Right ventricle myocardium inferior (tissue), 1 donor: ENCODE measurements around the gene RPS6KB2. TPM values are rescaled to one million over a fixed set of nuclear protein-coding genes. Genes with fewer than 3 reads are reported as not detected.
"Not testable (repeated sequence)": the region's sequence is repeated elsewhere in the genome, so short reads cannot be mapped to it uniquely, and the experiment has no call there.

Experiments used
- ATAC-seq: fragments of 200-7000 bp; cut with Tn5 transposase; one replicate; pipeline ENCODE4 v1.9.1; 2020; ENCODE audit warnings: mild to moderate bottlenecking, moderate library complexity
- DNase-seq: peaks from one replicate; pipeline ENCODE4 v3.0.0; 2021; ENCODE audit errors: missing footprints
- intact Hi-C: fragments of 100-400 bp; cut with DNase I; formaldehyde crosslinking; loops from one replicate; pipeline ENCODE4 v1.11.0; 2022
- total RNA-seq: library from RNA; stranded (reverse); fragmentation: NEBNext Ultra II Directional; extraction: Animal tissue kit (Norgen Biotek cat#: 25700); gene quantifications from one replicate; pipeline ENCODE4 v1.2.1, GENCODE V29; 2021
- donor health status: DM: no; HTN: yes; CAD: no; lungs with severe emphysema.

Gene RPS6KB2
- total RNA-seq, 1 donor from 2014 or later, result 27.8 TPM

- ATAC-seq, result no peak
Measured at GRCh38 chr11:67396259-67396581, 32.1 kb upstream of the RPS6KB2 start.

GRCh38 chr11:67396587-67397389 lies 31.5 kb upstream of the RPS6KB2 start:
- ATAC-seq (no peak), DNase-seq (no peak)
- intact Hi-C loops, result no loop called here

More at GRCh38 chr11:67396259-67396581, 32.1 kb upstream of the RPS6KB2 start:
- intact Hi-C loops, result no loop called here
- no peak for DNase-seq

GRCh38 chr11:67397536-67397935 lies 30.8 kb upstream of the RPS6KB2 start:
- intact Hi-C loops, result no loop called here
- ATAC-seq, result no peak
- DNase-seq, result no peak

- intact Hi-C loops, result no loop called here
- DNase-seq (no peak), ATAC-seq (no peak)
Measured at GRCh38 chr11:67397986-67398660, 30.2 kb upstream of the RPS6KB2 start.

GRCh38 chr11:67398661-67399563 lies 29.4 kb upstream of the RPS6KB2 start:
- ATAC-seq, result no peak
- DNase-seq, result no peak
- intact Hi-C loops, result no loop called here

- intact Hi-C loops, result loop anchor here (5.0 kb wide), 1 partner anchor 67 kb away; the partner anchor contains the start of gene TMEM134
- no peak for DNase-seq
- ATAC-seq, result peak; percentile 2
Measured at GRCh38 chr11:67400251-67400941, 27.9 kb upstream of the RPS6KB2 start.

GRCh38 chr11:67400942-67401494 lies 27.3 kb upstream of the RPS6KB2 start:
- DNase-seq (no peak), ATAC-seq (no peak)
- intact Hi-C loops, result loop anchor here (1.0 to 5.0 kb wide), 2 partner anchors 66 to 182 kb away; partner anchors contain the start of genes GSTP1 and TMEM134

GRCh38 chr11:67401495-67402191 lies 26.7 kb upstream of the RPS6KB2 start, which contains the start of gene PPP1CA:
Gene PPP1CA, minus strand, starts transcription at chr11:67401858. Its CDS starts 76 bp downstream, at chr11:67401782.
- intact Hi-C loops, result loop anchor here (1.0 to 5.0 kb wide), 3 partner anchors 15 to 182 kb away; partner anchors contain the start of genes GSTP1 and TMEM134
- ATAC-seq (peak; percentile 91), DNase-seq (peak; percentile 95)

- not testable (repeated sequence) for DNase-seq, ATAC-seq
- intact Hi-C loops, result loop anchor here (2.0 to 5.0 kb wide), 2 partner anchors 14 to 65 kb away; partner anchors contain the start of gene TMEM134
Measured at GRCh38 chr11:67402192-67402839, 26.0 kb upstream of the RPS6KB2 start.

- DNase-seq, ATAC-seq: not testable (repeated sequence)
- intact Hi-C loops, result loop anchor here (2.0 to 5.0 kb wide), 2 partner anchors 14 to 64 kb away; partner anchors contain the start of gene TMEM134
Measured at GRCh38 chr11:67403085-67403484, 25.2 kb upstream of the RPS6KB2 start.

GRCh38 chr11:67404515-67405195 lies 23.6 kb upstream of the RPS6KB2 start:
- intact Hi-C loops, result loop anchor here (5.0 kb wide), 1 partner anchor 63 kb away; the partner anchor contains the start of gene TMEM134
- DNase-seq (no peak), ATAC-seq (no peak)

- DNase-seq (no peak), ATAC-seq (no peak)
- intact Hi-C loops, result no loop called here
Measured at GRCh38 chr11:67405196-67405567, 23.1 kb upstream of the RPS6KB2 start.

- DNase-seq, result no peak
- intact Hi-C loops, result no loop called here
- ATAC-seq, result no peak
Measured at GRCh38 chr11:67405688-67406339, 22.5 kb upstream of the RPS6KB2 start.

- ATAC-seq (no peak), DNase-seq (no peak)
- intact Hi-C loops, result no loop called here
Measured at GRCh38 chr11:67406420-67406968, 21.8 kb upstream of the RPS6KB2 start.

- ATAC-seq (no peak), DNase-seq (no peak)
- intact Hi-C loops, result no loop called here
Measured at GRCh38 chr11:67406969-67407687, 21.2 kb upstream of the RPS6KB2 start.
